HG02981 (cell line): ENCODE results near the gene SPTAN1.

Source experiments
- ATAC-seq: cut with Tn5 transposase; IDR thresholded peaks from one replicate; pipeline ENCODE4 v1.9.1; 2021; ENCODE audit warnings: mild to moderate bottlenecking, moderate library complexity; ENCODE audit not compliant: unreplicated experiment

Gene SPTAN1

GRCh38 chr9:128595471-128595870, 43.1 kb downstream of the SPTAN1 start:
- no peak for ATAC-seq

- ATAC-seq = no peak
Measured at GRCh38 chr9:128600099-128600498, 47.7 kb downstream of the SPTAN1 start.

DNA sequence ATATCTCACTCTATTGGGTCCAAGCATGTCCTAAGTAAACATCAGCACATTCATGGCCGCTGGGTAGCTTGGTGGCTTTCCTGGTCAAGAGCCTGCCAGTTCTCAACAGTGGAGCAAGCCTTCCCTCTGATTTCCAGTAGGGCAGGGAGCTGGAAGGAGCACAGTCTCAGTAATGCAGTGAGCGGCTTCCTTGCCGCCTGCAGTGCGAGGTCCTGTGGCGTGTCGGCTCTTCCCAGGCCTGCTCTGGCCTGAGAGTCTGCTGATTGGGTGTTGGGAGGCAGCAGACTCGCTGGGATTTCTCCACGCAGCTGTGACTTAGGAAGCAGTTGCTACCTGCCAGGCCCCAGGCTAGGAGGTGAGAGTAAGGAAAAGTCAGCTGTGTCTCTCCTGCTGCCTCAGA, 51.3 kb downstream of the SPTAN1 start:
- ATAC-seq = no peak

- no peak for ATAC-seq
Measured at GRCh38 chr9:128607642-128608350, 55.4 kb downstream of the SPTAN1 start.

GRCh38 chr9:128610897-128611296, 58.5 kb downstream of the SPTAN1 start:
- no peak for ATAC-seq

DNA sequence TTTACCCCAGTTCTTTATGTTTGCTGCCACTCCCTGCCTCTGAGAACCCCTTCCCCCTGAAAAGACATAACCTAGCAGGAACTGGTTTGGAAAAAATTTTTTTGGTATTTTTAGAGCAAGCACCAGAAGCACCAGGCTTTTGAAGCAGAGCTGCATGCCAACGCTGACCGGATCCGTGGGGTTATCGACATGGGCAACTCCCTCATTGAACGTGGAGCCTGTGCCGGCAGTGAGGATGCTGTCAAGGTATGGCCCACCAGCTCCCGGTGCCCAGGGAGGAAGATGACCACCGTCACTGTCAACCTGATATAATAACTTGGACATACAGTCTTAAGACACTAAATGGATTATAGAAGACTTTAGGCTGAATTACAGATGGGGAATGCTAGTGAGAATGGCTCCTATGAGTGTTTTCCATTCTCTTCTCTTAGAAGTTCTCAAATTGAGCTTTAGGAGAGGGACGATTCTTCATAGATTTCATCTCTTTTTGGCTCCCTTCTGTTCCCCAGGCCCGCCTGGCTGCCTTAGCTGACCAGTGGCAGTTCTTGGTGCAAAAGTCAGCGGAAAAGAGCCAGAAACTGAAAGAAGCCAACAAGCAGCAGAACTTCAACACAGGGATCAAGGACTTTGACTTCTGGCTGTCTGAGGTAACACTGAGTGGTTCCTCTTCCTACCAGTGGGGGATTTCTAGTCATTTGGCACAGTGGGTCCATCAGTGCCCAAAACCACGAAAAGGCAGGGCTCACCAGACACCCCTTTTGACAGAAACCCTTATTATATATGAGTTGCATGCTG, 59.4 kb downstream of the SPTAN1 start:
- no peak for ATAC-seq

- no peak for ATAC-seq
Measured at GRCh38 chr9:128614728-128615127, 62.3 kb downstream of the SPTAN1 start.

DNA sequence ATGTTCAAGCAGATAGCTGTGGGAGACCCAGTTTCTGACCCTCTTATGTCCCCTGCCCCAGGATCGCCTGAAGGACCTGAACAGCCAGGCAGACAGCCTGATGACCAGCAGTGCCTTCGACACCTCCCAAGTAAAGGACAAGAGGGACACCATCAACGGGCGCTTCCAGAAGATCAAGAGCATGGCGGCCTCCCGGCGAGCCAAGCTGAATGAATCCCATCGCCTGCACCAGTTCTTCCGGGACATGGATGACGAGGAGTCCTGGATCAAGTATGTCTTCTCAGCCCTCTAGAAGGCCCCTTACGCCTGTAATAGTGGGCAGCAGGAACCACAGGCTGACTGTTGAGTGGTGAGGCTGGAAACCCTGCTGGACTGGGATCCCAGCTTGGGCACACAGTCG, 63.2 kb downstream of the SPTAN1 start:
- no peak for ATAC-seq

- no peak for ATAC-seq
Measured at GRCh38 chr9:128617943-128618342, 65.6 kb downstream of the SPTAN1 start.

DNA sequence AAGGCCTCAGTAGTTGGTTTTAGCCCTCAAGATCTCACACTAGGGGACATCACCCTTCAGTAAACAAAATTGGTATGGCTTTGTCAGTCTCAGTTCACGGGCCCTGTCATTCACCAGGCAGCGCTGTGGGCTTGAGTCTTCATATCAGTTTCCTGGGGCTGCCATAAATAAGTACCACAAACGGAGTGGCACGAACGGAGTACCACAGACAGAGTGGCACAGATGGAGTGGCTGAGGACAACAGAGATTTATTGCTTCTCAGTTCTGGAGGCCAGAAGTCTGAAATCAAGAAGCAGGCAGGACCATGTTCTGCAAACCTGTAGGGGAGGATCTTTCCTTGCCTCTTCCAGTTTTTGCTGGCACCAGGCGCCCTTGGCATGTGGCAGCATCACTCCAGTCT, 66.7 kb downstream of the SPTAN1 start:
- no peak for ATAC-seq

DNA sequence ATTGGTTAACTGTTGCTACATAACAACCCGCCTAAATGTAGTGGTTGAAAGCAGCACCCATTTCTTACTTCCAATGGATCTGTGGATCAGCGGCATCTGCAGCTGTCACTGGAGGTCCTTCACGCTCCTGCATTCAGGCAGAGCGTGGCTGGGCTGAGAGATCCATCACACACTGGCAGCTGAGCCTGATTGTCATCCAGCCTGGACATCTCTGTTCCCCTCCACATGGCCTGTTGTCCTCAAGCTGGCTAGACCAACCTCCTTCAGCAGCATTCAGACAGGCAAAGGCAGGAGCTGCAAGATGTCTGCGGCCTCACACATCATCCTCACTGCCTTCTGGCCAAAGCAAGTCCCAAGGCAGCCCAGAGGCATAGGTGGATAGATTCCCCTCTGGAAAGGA, 67.4 kb downstream of the SPTAN1 start:
- ATAC-seq = no peak

DNA sequence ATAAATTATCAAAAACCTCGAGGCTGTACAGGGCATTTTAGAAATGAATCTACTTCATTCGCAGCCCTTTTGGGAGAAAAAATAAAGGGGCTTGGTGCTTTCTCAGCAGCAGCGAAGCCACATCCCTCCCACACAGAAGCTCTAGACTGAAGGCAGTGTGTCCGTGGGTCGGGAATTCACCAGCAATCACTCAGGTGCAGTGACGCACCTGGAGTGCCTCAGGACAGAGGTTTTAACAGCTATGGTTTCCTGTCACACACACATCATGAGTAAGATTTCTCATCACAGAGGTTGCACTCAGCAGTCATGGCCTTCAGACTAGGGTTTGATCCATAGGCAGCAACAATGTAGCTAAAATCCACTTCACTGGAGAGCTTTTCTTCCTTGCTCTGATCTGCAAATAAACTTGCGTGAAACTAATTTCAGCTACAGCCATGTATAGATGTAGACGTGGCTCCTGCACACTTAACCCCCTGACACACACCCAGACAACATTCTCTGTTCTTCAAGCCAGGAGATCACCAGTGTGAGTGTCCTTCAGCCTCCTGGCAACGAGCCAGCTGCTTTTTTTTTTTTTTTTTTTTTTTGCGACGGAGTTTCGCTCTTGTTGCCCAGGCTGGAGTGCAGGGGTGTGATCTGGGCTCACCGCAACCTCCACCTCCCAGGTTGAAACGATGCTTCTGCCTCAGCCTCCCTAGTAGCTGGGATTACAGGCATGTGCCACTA, 69.5 kb downstream of the SPTAN1 start:
- no peak for ATAC-seq

GRCh38 chr9:128624566-128624965, 72.2 kb downstream of the SPTAN1 start:
- ATAC-seq = no peak

DNA sequence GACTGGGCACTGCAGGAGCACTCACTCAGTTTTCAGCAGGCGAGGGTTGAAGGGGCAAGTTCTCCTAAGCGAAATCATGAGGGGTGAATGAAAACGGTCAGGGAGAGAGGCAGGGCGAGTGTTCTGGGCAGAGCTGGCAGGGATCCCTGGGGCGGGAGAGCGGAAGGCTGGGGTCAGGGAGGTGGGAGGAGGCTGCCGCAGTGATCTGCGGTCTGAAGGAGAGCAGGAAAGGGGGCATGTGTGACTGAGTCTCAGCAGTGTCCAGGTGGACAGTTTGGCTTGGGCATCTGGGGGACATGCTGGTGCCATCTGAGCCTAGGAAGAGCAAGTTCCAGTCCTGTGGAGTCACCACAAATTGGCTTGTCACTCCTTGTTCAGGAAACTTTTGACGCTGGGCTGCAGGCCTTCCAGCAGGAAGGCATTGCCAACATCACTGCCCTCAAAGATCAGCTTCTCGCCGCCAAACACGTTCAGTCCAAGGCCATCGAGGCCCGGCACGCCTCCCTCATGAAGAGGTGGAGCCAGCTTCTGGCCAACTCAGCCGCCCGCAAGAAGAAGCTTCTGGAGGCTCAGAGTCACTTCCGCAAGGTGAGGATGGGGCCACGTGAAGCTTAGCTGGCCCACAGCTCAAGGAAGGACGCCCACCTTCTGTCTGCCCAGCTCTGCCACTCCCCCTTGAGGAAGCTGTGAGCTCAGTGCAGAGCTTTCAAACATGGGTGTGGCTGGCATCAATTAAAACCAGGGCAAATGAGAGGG, 73.2 kb downstream of the SPTAN1 start:
- no peak for ATAC-seq

GRCh38 chr9:128626181-128626580, 73.8 kb downstream of the SPTAN1 start:
- ATAC-seq = no peak

DNA sequence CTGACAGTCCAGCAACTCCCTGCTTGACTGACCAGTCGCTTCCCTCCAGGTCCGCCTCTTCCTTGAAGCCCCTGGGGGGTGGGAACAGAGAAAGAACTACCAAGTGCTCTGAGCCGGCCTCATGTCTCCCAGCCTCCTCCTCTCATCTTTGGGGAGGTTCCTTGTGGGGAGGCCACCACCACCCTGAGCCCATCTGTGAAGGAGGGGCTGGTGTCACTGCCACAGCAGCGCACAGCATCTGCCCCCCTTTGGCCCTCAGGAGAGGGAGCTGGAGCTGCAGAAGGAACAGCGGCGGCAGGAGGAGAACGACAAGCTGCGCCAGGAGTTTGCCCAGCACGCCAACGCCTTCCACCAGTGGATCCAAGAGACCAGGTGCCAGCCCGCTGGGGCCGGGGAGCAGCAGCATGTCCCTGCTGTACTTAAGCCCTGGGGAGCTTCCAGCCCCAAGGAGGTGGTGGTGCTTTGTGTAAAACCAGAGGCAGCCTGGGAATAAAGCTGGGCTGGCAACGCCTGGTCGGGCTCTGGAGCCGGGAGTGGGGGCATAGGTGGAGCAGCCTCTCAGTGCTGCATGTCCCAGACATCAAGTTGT, 74.8 kb downstream of the SPTAN1 start:
- no peak for ATAC-seq

DNA sequence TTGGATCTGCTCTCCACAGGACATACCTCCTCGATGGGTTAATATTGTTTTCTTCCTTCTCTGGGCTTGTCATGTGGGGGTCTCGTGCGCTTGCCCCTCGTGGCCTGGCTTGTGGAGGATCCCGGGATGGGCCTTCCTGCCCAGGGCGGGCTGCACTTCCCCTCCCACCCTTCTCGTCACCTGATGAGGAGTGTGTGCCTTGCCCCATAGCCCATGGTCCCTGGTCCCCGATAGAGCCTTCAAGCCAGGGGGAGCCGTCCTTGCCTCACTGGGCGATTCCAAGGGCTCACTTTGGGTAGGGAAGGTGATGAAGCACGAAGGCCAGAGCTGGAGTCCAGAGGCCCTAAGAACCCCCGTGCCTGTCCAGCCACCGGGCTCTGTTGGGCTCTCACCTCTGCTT, 75.5 kb downstream of the SPTAN1 start:
- ATAC-seq = no peak

DNA sequence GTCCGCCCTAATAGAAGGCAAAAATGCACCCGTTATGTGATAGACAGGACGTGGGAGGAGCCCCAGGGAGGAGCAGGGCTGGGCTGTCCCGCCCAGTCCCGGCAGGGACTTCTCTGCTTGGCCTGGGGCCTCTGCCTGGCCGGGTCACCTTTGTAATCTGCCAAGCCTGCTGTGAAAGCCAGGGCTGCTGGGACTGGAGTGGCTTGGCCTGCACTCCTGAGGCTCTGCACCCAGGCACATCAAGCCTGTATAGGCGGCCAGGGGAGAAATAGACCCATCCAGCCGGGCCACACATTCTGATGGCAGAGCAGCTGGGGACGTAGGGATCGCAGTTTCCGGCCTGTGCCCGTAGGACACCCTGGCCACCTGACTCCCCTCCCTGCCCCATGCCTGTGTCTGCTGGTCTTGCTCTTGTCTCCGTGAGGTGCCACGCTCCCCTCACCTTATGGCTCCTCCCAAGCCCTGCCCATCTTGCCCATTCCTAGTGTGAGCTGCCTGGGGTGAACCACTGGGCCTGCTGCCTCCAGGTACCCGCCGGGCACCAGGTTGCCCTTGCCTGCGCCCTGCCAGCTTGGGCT, 76.2 kb downstream of the SPTAN1 start:
- ATAC-seq = no peak

- ATAC-seq = no peak
Measured at GRCh38 chr9:128629136-128629535, 76.7 kb downstream of the SPTAN1 start.

GRCh38 chr9:128629852-128630545, 77.6 kb downstream of the SPTAN1 start:
- no peak for ATAC-seq
